Limb (tissue), 2 donors: ENCODE results near the gene MGRN1.

Source experiments
- DNase-seq, 2 donors: peaks; one replicate each; pipeline ENCODE4 v3.0.0-alpha.2; 2016; ENCODE audit errors: extremely low spot score in 2 of 2

Gene MGRN1

GRCh38 chr16:4603624-4604170 lies 20.9 kb upstream of the MGRN1 start:
- DNase-seq = no peak

- no peak for DNase-seq
Measured at GRCh38 chr16:4604401-4604800, 20.2 kb upstream of the MGRN1 start.

- DNase-seq = no peak
Measured at GRCh38 chr16:4606354-4606753, 18.3 kb upstream of the MGRN1 start.

GRCh38 chr16:4607841-4608703 lies 16.6 kb upstream of the MGRN1 start:
- DNase-seq = no peak

GRCh38 chr16:4608704-4608980 lies 16.0 kb upstream of the MGRN1 start:
- no peak for DNase-seq

GRCh38 chr16:4609200-4610010 lies 15.2 kb upstream of the MGRN1 start:
- no peak for DNase-seq

GRCh38 chr16:4610011-4611005 lies 14.3 kb upstream of the MGRN1 start:
- DNase-seq = no peak

GRCh38 chr16:4611337-4612021 lies 13.1 kb upstream of the MGRN1 start:
- DNase-seq = no peak

- no peak for DNase-seq
Measured at GRCh38 chr16:4612474-4612931, 12.1 kb upstream of the MGRN1 start.

- no peak for DNase-seq
Measured at GRCh38 chr16:4612977-4613635, 11.5 kb upstream of the MGRN1 start.

GRCh38 chr16:4613636-4614570 lies 10.7 kb upstream of the MGRN1 start:
- DNase-seq = peak; percentile 20 to 70

- peak; percentile 70 to 86 for DNase-seq
Measured at GRCh38 chr16:4614571-4615383, 9.8 kb upstream of the MGRN1 start, which contains the start of gene UBALD1. TSS of gene UBALD1 (minus strand) at chr16:4614888. CDS start at chr16:4614797, 91 bp downstream.

GRCh38 chr16:4615384-4616046 lies 9.1 kb upstream of the MGRN1 start:
- DNase-seq = no peak

GRCh38 chr16:4616047-4616811 lies 8.4 kb upstream of the MGRN1 start:
- DNase-seq = peak; percentile 100

GRCh38 chr16:4617880-4618279 lies 6.7 kb upstream of the MGRN1 start:
- DNase-seq = no peak

- DNase-seq = no peak
Measured at GRCh38 chr16:4618645-4619418, 5.8 kb upstream of the MGRN1 start.
